Measurements from ENCODE around the gene TMIE.

Gene TMIE

GRCh38 chr3:46660543-46661523 lies 40.4 kb upstream of the TMIE start:
- no peak for DNase-seq (ENCODE audit: low read depth)
- in situ Hi-C loops (cut with HindIII; ENCODE audit: low sequenced_read_pairs) = no loop called here
- no peak for TF ChIP-seq CTCF (IDR thresholded peaks at IDR 0.05; ENCODE audit: low read depth, low read length, missing control alignments)
- no peak overlapping the region for H3K4me3 ChIP-seq (ENCODE audit: low read depth, low read length)

- no peak for DNase-seq (ENCODE audit: low read depth)
- no peak for TF ChIP-seq CTCF (IDR thresholded peaks at IDR 0.05; ENCODE audit: low read depth, low read length, missing control alignments)
- in situ Hi-C loops (cut with HindIII; ENCODE audit: low sequenced_read_pairs) = no loop called here
- no peak overlapping the region for H3K4me3 ChIP-seq (ENCODE audit: low read depth, low read length)
These were observed 39.1 kb upstream of the TMIE start for GRCh38 chr3:46661776-46662766.

- TF ChIP-seq CTCF (IDR thresholded peaks at IDR 0.05; ENCODE audit: low read depth, low read length, missing control alignments) = no peak
- in situ Hi-C loops (cut with HindIII; ENCODE audit: low sequenced_read_pairs) = no loop called here
- no peak for DNase-seq (ENCODE audit: low read depth)
- H3K4me3 ChIP-seq (ENCODE audit: low read depth, low read length) = no peak overlapping the region
These were observed 38.2 kb upstream of the TMIE start for GRCh38 chr3:46662771-46663551.

- no peak for DNase-seq (ENCODE audit: low read depth)
- no peak overlapping the region for H3K4me3 ChIP-seq (ENCODE audit: low read depth, low read length)
- no peak for TF ChIP-seq CTCF (IDR thresholded peaks at IDR 0.05; ENCODE audit: low read depth, low read length, missing control alignments)
- in situ Hi-C loops (cut with HindIII; ENCODE audit: low sequenced_read_pairs) = no loop called here
These were observed 37.5 kb upstream of the TMIE start for GRCh38 chr3:46663591-46664135.

- DNase-seq (ENCODE audit: low read depth) = no peak
- in situ Hi-C loops (cut with HindIII; ENCODE audit: low sequenced_read_pairs) = no loop called here
- no peak overlapping the region for H3K4me3 ChIP-seq (ENCODE audit: low read depth, low read length)
These were observed 36.8 kb upstream of the TMIE start for GRCh38 chr3:46664188-46664970.

More at GRCh38 chr3:46664188-46664970, 36.8 kb upstream of the TMIE start:
- no peak for TF ChIP-seq CTCF (IDR thresholded peaks at IDR 0.05; ENCODE audit: low read depth, low read length, missing control alignments)
